Effector memory CD4-positive, alpha-beta T cell (primary cell): ENCODE results near the gene SHISA9.
"Not testable (repeated sequence)": the region's sequence is repeated elsewhere in the genome, so short reads cannot be mapped to it uniquely, and the experiment has no call there.

ENCODE experiments used
- DNase-seq, 3 donors: peaks; one replicate each; pipeline ENCODE4 v3.0.0-alpha.2; 2020
- H3K27ac ChIP-seq: 2 replicates; pipeline ENCODE4 v1.7.0; 2013; ENCODE audit warnings: mild to moderate bottlenecking, low read length, moderate library complexity; ENCODE audit not compliant: insufficient read depth, poor library complexity, severe bottlenecking
- H3K27me3 ChIP-seq: replicated peaks from 2 replicates; pipeline ENCODE4 v1.7.0; 2013; ENCODE audit warnings: mild to moderate bottlenecking, low read length; ENCODE audit not compliant: insufficient read depth, control insufficient read depth, poor library complexity, severe bottlenecking
- H3K36me3 ChIP-seq: 2 replicates; pipeline ENCODE4 v1.7.0; 2013; ENCODE audit warnings: mild to moderate bottlenecking, low read length, moderate library complexity; ENCODE audit not compliant: control insufficient read depth, insufficient read depth
- H3K4me1 ChIP-seq: 2 replicates; pipeline ENCODE4 v1.7.0; 2013; ENCODE audit warnings: low read length, mild to moderate bottlenecking; ENCODE audit not compliant: control insufficient read depth, insufficient read depth, poor library complexity, severe bottlenecking
- H3K4me3 ChIP-seq: 2 replicates; pipeline ENCODE4 v1.7.0; 2013; ENCODE audit warnings: low read length, low read depth, mild to moderate bottlenecking; ENCODE audit not compliant: insufficient read depth, poor library complexity, severe bottlenecking
- H3K9me3 ChIP-seq: 2 replicates; pipeline ENCODE4 v1.7.0; 2013; ENCODE audit warnings: mild to moderate bottlenecking, low read length, moderate library complexity; ENCODE audit not compliant: control insufficient read depth

SHISA9 gene

GRCh38 chr16:12906765-12907516, 5.5 kb downstream of the SHISA9 start:
- Histone ChIP-seq H3K27me3 (no peaks in the 10 kb centered on the region), H3K4me3 (no peak overlapping the region)
- DNase-seq, result no peak

GRCh38 chr16:12907670-12908233, 6.4 kb downstream of the SHISA9 start:
- Histone ChIP-seq H3K4me3 (no peak overlapping the region), H3K27ac (no peak overlapping the region), H3K4me1 (peaks cover 1% of the 10 kb centered on the region), H3K36me3 (no peaks in the 10 kb centered on the region), H3K27me3 (no peaks in the 10 kb centered on the region), H3K9me3 (no peaks in the 10 kb centered on the region)
- DNase-seq, result no peak

More at GRCh38 chr16:12906765-12907516, 5.5 kb downstream of the SHISA9 start:
- Histone ChIP-seq H3K27ac (no peak overlapping the region), H3K4me1 (peaks cover 3% of the 10 kb centered on the region), H3K36me3 (no peaks in the 10 kb centered on the region), H3K9me3 (no peaks in the 10 kb centered on the region)

GRCh38 chr16:12917246-12917645, 15.8 kb downstream of the SHISA9 start:
- Histone ChIP-seq H3K27ac (no peak overlapping the region), H3K9me3 (no peaks in the 10 kb centered on the region), H3K4me3 (no peak overlapping the region), H3K27me3 (no peaks in the 10 kb centered on the region), H3K4me1 (no peaks in the 10 kb centered on the region), H3K36me3 (no peaks in the 10 kb centered on the region)
- DNase-seq, result no peak

GRCh38 chr16:12917653-12918052, 16.3 kb downstream of the SHISA9 start:
- H3K4me1 ChIP-seq, result no peaks in the 10 kb centered on the region
- no peaks in the 10 kb centered on the region for H3K9me3 ChIP-seq
- no peak overlapping the region for H3K27ac ChIP-seq
- H3K36me3 ChIP-seq, result no peaks in the 10 kb centered on the region
- no peaks in the 10 kb centered on the region for H3K27me3 ChIP-seq
- H3K4me3 ChIP-seq, result no peak overlapping the region
- no peak for DNase-seq

GRCh38 chr16:12920739-12921138, 19.3 kb downstream of the SHISA9 start:
- no peak overlapping the region for H3K27ac ChIP-seq
- H3K4me1 ChIP-seq, result no peaks in the 10 kb centered on the region
- no peak overlapping the region for H3K4me3 ChIP-seq
- no peaks in the 10 kb centered on the region for H3K36me3 ChIP-seq
- H3K27me3 ChIP-seq, result no peaks in the 10 kb centered on the region
- DNase-seq, result no peak
- no peaks in the 10 kb centered on the region for H3K9me3 ChIP-seq

GRCh38 chr16:12923640-12924039, 22.2 kb downstream of the SHISA9 start:
- not testable (repeated sequence) for H3K27me3 ChIP-seq, H3K9me3 ChIP-seq, H3K27ac ChIP-seq, H3K4me3 ChIP-seq, DNase-seq, H3K36me3 ChIP-seq, H3K4me1 ChIP-seq

GRCh38 chr16:12925026-12925800, 23.8 kb downstream of the SHISA9 start:
- H3K4me1 ChIP-seq, result no peaks in the 10 kb centered on the region
- no peak overlapping the region for H3K4me3 ChIP-seq
- no peak overlapping the region for H3K27ac ChIP-seq
- no peaks in the 10 kb centered on the region for H3K9me3 ChIP-seq
- no peak for DNase-seq
- H3K36me3 ChIP-seq, result no peaks in the 10 kb centered on the region
- no peaks in the 10 kb centered on the region for H3K27me3 ChIP-seq

GRCh38 chr16:12927591-12927990, 26.2 kb downstream of the SHISA9 start:
- H3K9me3 ChIP-seq, result no peaks in the 10 kb centered on the region
- no peaks in the 10 kb centered on the region for H3K27me3 ChIP-seq
- H3K36me3 ChIP-seq, result no peaks in the 10 kb centered on the region
- H3K27ac ChIP-seq, result no peak overlapping the region
- no peaks in the 10 kb centered on the region for H3K4me1 ChIP-seq
- H3K4me3 ChIP-seq, result no peak overlapping the region
- DNase-seq, result no peak

- Histone ChIP-seq H3K4me3 (no peak overlapping the region), H3K4me1 (no peaks in the 10 kb centered on the region), H3K27ac (no peak overlapping the region), H3K36me3 (no peaks in the 10 kb centered on the region), H3K27me3 (no peaks in the 10 kb centered on the region), H3K9me3 (no peaks in the 10 kb centered on the region)
- no peak for DNase-seq
Observed at GRCh38 chr16:12930881-12931280, 29.5 kb downstream of the SHISA9 start.

GRCh38 chr16:12936391-12936790, 35.0 kb downstream of the SHISA9 start:
- no peaks in the 10 kb centered on the region for H3K36me3 ChIP-seq
- H3K9me3 ChIP-seq, result no peaks in the 10 kb centered on the region
- no peaks in the 10 kb centered on the region for H3K27me3 ChIP-seq
- no peaks in the 10 kb centered on the region for H3K4me1 ChIP-seq
- DNase-seq, result no peak
- no peak overlapping the region for H3K27ac ChIP-seq
- H3K4me3 ChIP-seq, result no peak overlapping the region
